Muscle layer of colon (tissue), 2 donors: ENCODE results near the gene SLC8A2.
"Not testable (repeated sequence)": the region's sequence is repeated elsewhere in the genome, so short reads cannot be mapped to it uniquely, and the experiment has no call there.

ENCODE experiments used
- H3K27ac ChIP-seq: one replicate; pipeline ENCODE4 v1.7.0; 2013; ENCODE audit warnings: low read depth, mild to moderate bottlenecking, low read length, moderate library complexity
- H3K27me3 ChIP-seq, 2 donors: one replicate each; pipeline ENCODE4 v1.7.0; 2013; ENCODE audit warnings: low read length in 2 of 2, mild to moderate bottlenecking in 2 of 2; ENCODE audit not compliant: insufficient read depth in 2 of 2, control insufficient read depth in 1 of 2
- H3K36me3 ChIP-seq: one replicate; pipeline ENCODE4 v1.7.0; 2013; ENCODE audit warnings: mild to moderate bottlenecking, low read length; ENCODE audit not compliant: insufficient read depth
- H3K4me1 ChIP-seq: one replicate; pipeline ENCODE4 v1.7.0; 2013; ENCODE audit warnings: mild to moderate bottlenecking, low read length; ENCODE audit not compliant: insufficient read depth
- H3K4me3 ChIP-seq, 2 donors: one replicate each; pipeline ENCODE4 v1.7.0; 2013; ENCODE audit warnings: low read length in 2 of 2, low read depth in 1 of 2, mild to moderate bottlenecking in 1 of 2, moderate library complexity in 1 of 2
- H3K9ac ChIP-seq: one replicate; pipeline ENCODE4 v1.7.0; 2013; ENCODE audit warnings: low read length
- H3K9me3 ChIP-seq: one replicate; pipeline ENCODE4 v1.7.0; 2013; ENCODE audit warnings: mild to moderate bottlenecking, low read length
- donor health status: abdominal sarcoma.
- donor health status: Adenocarcinoma of cecum.

SLC8A2 gene

GRCh38 chr19:47492571-47493377 is 21.1 kb upstream of the SLC8A2 start:
- H3K4me1 ChIP-seq, result no peaks in the 10 kb centered on the region
- H3K27ac ChIP-seq, result no peak overlapping the region
- no peaks in the 10 kb centered on the region for H3K27me3 ChIP-seq
- H3K9me3 ChIP-seq, result no peaks in the 10 kb centered on the region
- H3K4me3 ChIP-seq, result no peak overlapping the region
- no peak overlapping the region for H3K9ac ChIP-seq
- peaks cover 86% of the 10 kb centered on the region for H3K36me3 ChIP-seq

- Histone ChIP-seq H3K27me3 (no peaks in the 10 kb centered on the region), H3K4me3 (no peak overlapping the region), H3K4me1 (no peaks in the 10 kb centered on the region), H3K9ac (no peak overlapping the region), H3K27ac (no peak overlapping the region), H3K9me3 (no peaks in the 10 kb centered on the region), H3K36me3 (peaks cover 86% of the 10 kb centered on the region)
Observed at GRCh38 chr19:47492137-47492533, 20.4 kb upstream of the SLC8A2 start.

GRCh38 chr19:47491358-47492136 is 19.9 kb upstream of the SLC8A2 start:
- peaks cover 81% of the 10 kb centered on the region for H3K36me3 ChIP-seq

GRCh38 chr19:47490847-47491246 is 19.2 kb upstream of the SLC8A2 start:
- Histone ChIP-seq H3K9me3 (no peaks in the 10 kb centered on the region), H3K36me3 (peaks cover 75% of the 10 kb centered on the region), H3K27ac (no peak overlapping the region), H3K4me3 (no peak overlapping the region), H3K9ac (no peak overlapping the region), H3K4me1 (no peaks in the 10 kb centered on the region), H3K27me3 (no peaks in the 10 kb centered on the region)

More at GRCh38 chr19:47491358-47492136, 19.9 kb upstream of the SLC8A2 start:
- no peaks in the 10 kb centered on the region for H3K9me3 ChIP-seq
- no peaks in the 10 kb centered on the region for H3K27me3 ChIP-seq
- H3K4me1 ChIP-seq, result no peaks in the 10 kb centered on the region
- H3K27ac ChIP-seq, result no peak overlapping the region
- no peak overlapping the region for H3K4me3 ChIP-seq
- no peak overlapping the region for H3K9ac ChIP-seq

GRCh38 chr19:47490031-47490430 is 18.3 kb upstream of the SLC8A2 start:
- Histone ChIP-seq H3K9me3 (no peaks in the 10 kb centered on the region), H3K9ac (no peak overlapping the region), H3K27ac (no peak overlapping the region), H3K36me3 (peaks cover 76% of the 10 kb centered on the region), H3K4me1 (no peaks in the 10 kb centered on the region), H3K4me3 (no peak overlapping the region), H3K27me3 (no peaks in the 10 kb centered on the region)

GRCh38 chr19:47489072-47489914 is 17.6 kb upstream of the SLC8A2 start:
- no peaks in the 10 kb centered on the region for H3K4me1 ChIP-seq
- no peak overlapping the region for H3K27ac ChIP-seq
- no peak overlapping the region for H3K4me3 ChIP-seq
- no peak overlapping the region for H3K9ac ChIP-seq
- H3K36me3 ChIP-seq, result peaks cover 71% of the 10 kb centered on the region
- H3K27me3 ChIP-seq, result no peaks in the 10 kb centered on the region
- no peaks in the 10 kb centered on the region for H3K9me3 ChIP-seq

GRCh38 chr19:47487551-47488515 is 16.1 kb upstream of the SLC8A2 start:
- no peaks in the 10 kb centered on the region for H3K27me3 ChIP-seq

GRCh38 chr19:47486900-47487299 is 15.2 kb upstream of the SLC8A2 start:
- H3K4me3 ChIP-seq, result no peak overlapping the region
- H3K36me3 ChIP-seq, result peaks cover 53% of the 10 kb centered on the region
- H3K27me3 ChIP-seq, result no peaks in the 10 kb centered on the region
- H3K27ac ChIP-seq, result no peak overlapping the region
- H3K9me3 ChIP-seq, result no peaks in the 10 kb centered on the region
- peaks cover 8% of the 10 kb centered on the region for H3K4me1 ChIP-seq
- H3K9ac ChIP-seq, result no peak overlapping the region

More at GRCh38 chr19:47487551-47488515, 16.1 kb upstream of the SLC8A2 start:
- H3K4me3 ChIP-seq, result no peak overlapping the region
- H3K4me1 ChIP-seq, result peaks cover 8% of the 10 kb centered on the region
- H3K27ac ChIP-seq, result no peak overlapping the region
- H3K9me3 ChIP-seq, result no peaks in the 10 kb centered on the region
- peaks cover 58% of the 10 kb centered on the region for H3K36me3 ChIP-seq
- no peak overlapping the region for H3K9ac ChIP-seq

GRCh38 chr19:47486220-47486619 is 14.5 kb upstream of the SLC8A2 start:
- not testable (repeated sequence) for H3K27ac ChIP-seq

GRCh38 chr19:47485210-47485609 is 13.5 kb upstream of the SLC8A2 start:
- Histone ChIP-seq H3K27me3 (no peaks in the 10 kb centered on the region), H3K4me1 (peaks cover 8% of the 10 kb centered on the region), H3K9me3 (no peaks in the 10 kb centered on the region), H3K27ac (no peak overlapping the region), H3K4me3 (peak overlapping the region in 1 of 2 donors; percentile 89), H3K9ac (no peak overlapping the region), H3K36me3 (peaks cover 36% of the 10 kb centered on the region)

More at GRCh38 chr19:47486220-47486619, 14.5 kb upstream of the SLC8A2 start:
- not testable (repeated sequence) for H3K9me3 ChIP-seq, H3K27me3 ChIP-seq, H3K4me1 ChIP-seq, H3K9ac ChIP-seq, H3K4me3 ChIP-seq
- peaks cover 46% of the 10 kb centered on the region for H3K36me3 ChIP-seq
